ENCODE data around the gene PROP1.
"Not testable (repeated sequence)": the region's sequence is repeated elsewhere in the genome, so short reads cannot be mapped to it uniquely, and the experiment has no call there.

DNA sequence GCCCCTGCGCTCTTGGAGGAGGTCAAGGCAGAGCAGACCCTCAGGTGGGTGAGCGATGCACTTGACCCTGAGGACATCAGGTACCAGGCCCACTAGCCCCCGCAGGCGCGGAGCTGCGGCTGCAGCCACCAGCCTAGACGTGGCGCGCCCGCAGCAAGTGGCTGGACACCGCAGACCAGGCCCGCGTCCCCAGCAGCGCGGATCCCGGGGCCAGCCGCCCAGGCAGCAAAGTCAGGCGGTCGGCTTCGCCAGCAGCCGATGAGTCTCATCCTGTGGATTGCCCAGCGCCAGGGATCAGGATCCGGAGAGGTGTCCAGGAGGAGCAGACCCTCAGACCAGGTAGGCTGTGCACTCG, 10.1 kb upstream of the PROP1 start:
- not testable (repeated sequence) for TF ChIP-seq EZH2 (IDR thresholded peaks at IDR 0.05; ENCODE audit: insufficient read depth, poor library complexity, severe bottlenecking); EZH2phosphoT487 (IDR thresholded peaks at IDR 0.05; ENCODE audit: insufficient read depth, low read depth)

Data from GM23248 (cell line).